GM18870 (cell line): ENCODE measurements around the gene AFG3L2.

Source experiments
- ATAC-seq: cut with Tn5 transposase; IDR thresholded peaks from one replicate; pipeline ENCODE4 v1.9.1; 2021; ENCODE audit warnings: moderate library complexity; ENCODE audit not compliant: unreplicated experiment

The AFG3L2 gene

GRCh38 chr18:12306752-12307700 is 70.0 kb downstream of the AFG3L2 start:
- ATAC-seq: no peak

DNA sequence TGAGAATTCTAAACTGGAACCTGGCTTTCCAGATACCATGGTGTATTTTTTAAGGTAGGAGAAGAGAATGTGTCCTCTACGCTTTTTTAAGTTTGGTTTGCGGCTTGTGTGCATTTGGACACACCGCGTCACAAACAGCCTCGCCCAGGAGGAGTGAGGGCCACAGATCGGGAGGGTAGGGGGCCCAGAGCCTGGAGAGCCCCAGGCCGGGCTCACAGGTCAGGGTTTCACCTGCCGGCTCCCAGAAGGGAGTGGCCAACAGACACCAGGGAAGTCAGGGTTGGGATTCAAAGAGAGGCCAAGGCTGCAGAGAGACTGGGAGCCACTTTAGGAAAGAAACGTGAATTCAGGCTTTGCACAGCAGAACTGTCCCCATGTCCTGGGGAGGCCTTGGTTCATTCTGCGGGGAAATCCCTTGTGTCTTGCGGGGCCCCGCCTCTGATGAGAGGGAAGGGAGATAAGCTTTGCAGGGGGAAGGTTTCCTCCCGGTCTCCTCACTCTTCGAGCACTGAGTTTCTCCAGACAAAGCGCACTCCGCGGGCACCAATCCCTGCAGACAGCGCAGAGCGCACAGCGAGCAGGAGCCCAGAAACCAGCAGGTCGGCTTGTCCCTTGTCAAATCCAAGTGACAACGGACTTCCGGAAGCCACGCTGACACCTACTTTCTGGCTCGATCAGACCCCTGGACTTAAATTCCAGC is 70.9 kb downstream of the AFG3L2 start:
- ATAC-seq: no peak

DNA sequence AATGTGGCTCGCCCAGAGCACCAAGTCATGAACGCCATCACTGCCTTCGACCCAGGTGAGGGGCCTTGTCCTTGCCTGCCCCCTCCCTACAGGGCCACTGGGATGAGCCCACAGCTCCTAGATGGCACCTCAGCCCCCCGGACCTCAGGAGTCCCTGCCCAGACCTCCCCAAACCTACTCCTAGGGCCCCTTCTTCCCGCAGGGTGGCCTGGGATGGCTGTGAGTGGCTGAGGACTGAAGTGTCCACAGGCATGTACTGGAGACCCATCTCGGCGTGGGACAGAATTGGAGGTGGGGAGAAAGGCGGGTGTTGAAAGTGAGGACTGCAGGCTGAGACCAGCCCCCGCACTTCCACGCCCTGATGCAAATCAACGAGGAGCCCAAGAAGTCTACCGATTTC is 71.8 kb downstream of the AFG3L2 start:
- no peak for ATAC-seq

GRCh38 chr18:12304351-12305210 is 72.4 kb downstream of the AFG3L2 start:
- ATAC-seq: no peak

GRCh38 chr18:12302391-12303147 is 74.5 kb downstream of the AFG3L2 start:
- no peak for ATAC-seq

DNA sequence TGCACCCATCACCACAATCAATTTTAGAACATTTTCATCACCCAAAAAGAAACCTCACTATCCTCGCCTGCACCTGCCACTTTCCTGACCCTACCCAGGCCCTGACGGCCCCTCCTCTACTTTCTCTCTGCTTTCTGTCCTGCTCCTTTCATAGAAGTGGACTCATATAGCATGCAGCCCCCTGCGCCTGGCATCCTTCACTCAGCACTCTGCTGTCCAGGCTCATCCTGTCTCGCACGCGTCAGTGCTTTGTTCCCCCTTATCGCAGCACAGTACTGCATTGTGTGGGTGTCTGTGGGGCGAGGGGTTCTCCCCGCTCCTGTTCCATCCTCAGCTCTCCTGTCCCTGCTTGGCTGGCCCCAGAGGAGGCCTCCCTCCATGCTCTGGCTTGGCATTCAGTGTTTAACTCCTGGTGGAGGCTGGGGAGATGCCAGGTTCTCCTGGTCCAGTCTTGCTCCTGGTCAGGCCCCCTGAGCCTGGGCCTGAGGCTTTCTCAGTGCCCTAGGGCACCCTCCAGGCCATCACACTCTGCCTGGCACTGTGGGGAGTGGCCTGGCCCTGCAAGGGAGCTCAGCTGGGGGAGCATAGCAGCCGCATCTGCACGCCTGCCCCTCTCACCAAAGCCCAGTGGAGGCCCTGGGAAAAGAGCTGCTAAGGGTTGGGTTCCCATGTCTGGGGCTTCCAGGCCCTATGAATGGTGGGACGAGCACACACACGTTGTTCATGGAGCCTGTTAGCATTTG is 75.6 kb downstream of the AFG3L2 start:
- no peak for ATAC-seq

GRCh38 chr18:12299862-12300261 is 77.2 kb downstream of the AFG3L2 start:
- ATAC-seq: no peak

- ATAC-seq: no peak
Observed at GRCh38 chr18:12296457-12296856, 80.6 kb downstream of the AFG3L2 start.

DNA sequence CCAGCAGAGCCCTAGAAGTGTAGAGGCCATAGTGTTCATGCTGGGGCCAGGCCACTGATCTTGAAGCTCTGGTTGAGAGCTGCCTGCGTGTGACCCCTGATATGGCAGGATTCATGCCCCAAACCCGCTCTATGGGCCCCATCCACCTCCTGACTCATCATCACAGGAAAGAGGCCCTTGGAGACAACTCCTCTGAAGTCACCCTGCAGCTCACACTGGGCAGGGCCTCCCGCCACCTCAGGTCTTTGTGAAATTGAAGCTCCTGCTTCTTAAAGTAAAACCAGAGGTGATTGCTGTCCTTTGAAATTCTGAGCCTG is 81.0 kb downstream of the AFG3L2 start:
- no peak for ATAC-seq

- ATAC-seq: no peak
Observed at GRCh38 chr18:12295389-12296086, 81.5 kb downstream of the AFG3L2 start.

- ATAC-seq: no peak
Observed at GRCh38 chr18:12293831-12294230, 83.2 kb downstream of the AFG3L2 start.

- ATAC-seq: no peak
Observed at GRCh38 chr18:12291690-12292089, 85.3 kb downstream of the AFG3L2 start.

DNA sequence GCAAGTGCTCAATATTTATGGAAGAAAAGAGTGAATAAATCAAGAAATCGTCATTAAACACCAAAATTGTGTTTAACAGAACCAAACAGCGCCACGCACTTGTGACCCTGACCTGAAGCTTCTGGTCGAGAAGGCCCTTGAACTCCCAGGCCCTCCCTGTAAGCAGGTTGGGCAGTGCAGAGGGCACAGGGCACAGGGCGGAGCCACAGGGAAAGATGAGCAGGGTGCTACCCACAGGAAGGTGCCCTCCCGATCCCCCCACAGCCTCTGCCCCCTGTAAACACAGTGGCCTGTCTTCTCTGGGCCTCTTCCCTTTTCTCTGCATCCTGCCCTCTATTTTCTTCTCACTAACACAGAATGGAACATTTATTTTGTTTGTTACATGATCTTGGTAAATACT is 85.9 kb downstream of the AFG3L2 start:
- no peak for ATAC-seq

DNA sequence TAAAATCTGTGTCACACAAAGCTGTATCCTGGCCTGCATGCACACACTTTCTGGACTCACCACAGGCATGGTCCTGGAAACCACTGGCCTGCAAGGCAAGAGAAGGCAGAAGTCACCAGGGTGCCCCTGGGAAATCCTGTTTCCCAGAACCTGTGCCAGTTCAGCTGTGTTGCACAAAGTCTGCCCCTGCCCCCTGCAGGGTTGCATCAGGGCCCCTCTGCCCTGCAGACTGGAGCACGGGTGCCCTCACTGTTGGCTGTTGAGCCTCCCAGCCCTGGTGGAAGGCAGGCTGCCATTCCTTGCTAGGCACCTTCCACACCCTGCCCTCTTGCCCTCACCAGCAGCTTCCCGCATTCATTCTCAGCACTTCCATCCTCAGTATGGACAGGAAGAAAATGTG is 86.9 kb downstream of the AFG3L2 start:
- no peak for ATAC-seq

GRCh38 chr18:12288403-12288755 is 88.6 kb downstream of the AFG3L2 start:
- no peak for ATAC-seq

- ATAC-seq: no peak
Observed at GRCh38 chr18:12287684-12288402, 89.2 kb downstream of the AFG3L2 start.

DNA sequence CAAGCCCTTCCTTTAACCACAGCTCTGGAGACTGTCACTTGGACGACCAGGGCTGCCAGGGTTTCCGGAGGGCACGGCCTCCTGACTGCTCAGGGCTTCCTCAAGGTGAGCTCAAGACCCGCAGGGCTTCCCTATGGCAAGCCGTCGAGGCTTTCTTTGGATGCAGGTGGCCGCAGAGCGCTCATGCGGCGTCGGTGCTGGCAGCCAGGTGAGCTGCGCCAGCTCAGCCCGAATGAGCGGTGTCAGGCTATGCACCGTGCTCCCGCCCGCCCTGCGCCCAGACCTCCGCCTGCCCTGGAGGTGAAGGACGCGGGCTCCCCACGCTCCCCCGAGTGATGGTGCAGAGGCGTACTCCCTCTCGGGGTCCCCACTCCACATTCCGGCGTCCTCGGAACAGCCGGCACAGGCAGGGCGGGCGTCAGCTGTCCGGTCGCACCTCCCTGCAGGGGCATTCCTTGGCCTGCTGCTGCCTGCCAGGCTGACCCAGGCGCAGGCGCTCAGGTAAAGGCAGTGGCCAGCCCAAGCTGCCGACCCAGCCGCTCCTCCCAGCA is 89.8 kb downstream of the AFG3L2 start:
- no peak for ATAC-seq

DNA sequence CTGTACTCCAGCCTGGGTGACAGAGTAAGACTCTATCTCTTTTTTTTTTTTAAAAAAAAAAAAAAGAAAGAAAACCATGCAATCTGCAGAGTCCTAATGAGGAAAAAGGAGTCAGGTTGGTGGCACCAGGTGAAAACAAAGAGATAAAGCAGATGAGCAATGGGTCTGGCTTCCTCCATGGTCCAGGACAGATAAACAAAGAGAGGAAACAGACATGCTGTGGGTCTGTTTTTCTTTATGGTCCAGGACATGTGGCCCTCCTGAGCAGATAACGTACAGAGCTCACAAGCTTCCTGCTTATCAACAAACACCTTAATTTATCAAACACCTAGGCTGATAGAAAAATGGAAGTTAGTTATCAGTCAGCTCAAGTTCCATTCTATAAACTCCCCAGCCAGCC is 93.4 kb downstream of the AFG3L2 start:
- ATAC-seq: no peak

GRCh38 chr18:12283256-12283655 is 93.8 kb downstream of the AFG3L2 start:
- ATAC-seq: no peak
